ENCODE data around the gene SEMA4B. TPM values are rescaled to one million over a fixed set of nuclear protein-coding genes. Genes with fewer than 3 reads are reported as not detected.

Gene SEMA4B
- total and polyA plus RNA-seq, 9 of the 15 experiments (the other 6 are each of a cell fraction or from before 2014, with no cell fraction given) = 1.3 to 33.6 (median 11.0) TPM

DNA sequence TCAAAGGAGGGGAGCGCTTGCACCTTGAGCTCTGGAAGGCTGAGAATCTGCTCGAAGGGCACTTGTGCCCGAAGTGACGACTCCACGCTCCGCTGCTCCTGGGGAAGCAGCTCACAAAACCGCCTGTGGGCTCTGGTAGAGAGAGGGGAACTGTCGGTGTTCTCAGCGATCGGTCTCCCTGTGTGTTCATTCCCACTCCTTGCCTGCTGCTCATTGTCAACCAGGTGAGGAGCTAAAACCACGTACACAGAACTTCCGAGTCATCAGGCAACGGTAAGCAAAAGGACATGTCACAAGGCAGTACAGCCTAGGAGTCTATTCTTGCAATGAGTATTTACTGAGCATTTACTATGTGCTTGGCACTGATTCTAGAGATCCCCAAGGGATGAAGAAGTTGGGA, 31.1 kb downstream of the SEMA4B start (continued):
- TF ChIP-seq MBD1 (CRISPR knock-in tag; IDR thresholded peaks at IDR 0.05) (0 out of 2 replicates have a peak, but pooled peaks have one; percentile 7), CREB1 (IDR thresholded peaks at IDR 0.05) (no peak), CREB1 (CRISPR knock-in tag; IDR thresholded peaks at IDR 0.05) (no peak), SRF (CRISPR knock-in tag; IDR thresholded peaks at IDR 0.05) (no peak), CLOCK (CRISPR knock-in tag; IDR thresholded peaks at IDR 0.05; ENCODE audit: borderline replicate concordance) (no peak), CBX1 (IDR thresholded peaks at IDR 0.05; ENCODE audit: low read depth) (no peak), WHSC1 (IDR thresholded peaks at IDR 0.05; ENCODE audit: low read length) (peak; percentile 39), ZNF217 (CRISPR knock-in tag; IDR thresholded peaks at IDR 0.05) (no peak)
- TF ChIP-seq, protein P1, sequence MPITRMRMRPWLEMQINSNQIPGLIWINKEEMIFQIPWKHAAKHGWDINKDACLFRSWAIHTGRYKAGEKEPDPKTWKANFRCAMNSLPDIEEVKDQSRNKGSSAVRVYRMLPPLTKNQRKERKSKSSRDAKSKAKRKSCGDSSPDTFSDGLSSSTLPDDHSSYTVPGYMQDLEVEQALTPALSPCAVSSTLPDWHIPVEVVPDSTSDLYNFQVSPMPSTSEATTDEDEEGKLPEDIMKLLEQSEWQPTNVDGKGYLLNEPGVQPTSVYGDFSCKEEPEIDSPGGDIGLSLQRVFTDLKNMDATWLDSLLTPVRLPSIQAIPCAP (CRISPR knock-in tag; IDR thresholded peaks at IDR 0.05; ENCODE audit: borderline replicate concordance) = no peak
- TF ChIP-seq, protein P2, sequence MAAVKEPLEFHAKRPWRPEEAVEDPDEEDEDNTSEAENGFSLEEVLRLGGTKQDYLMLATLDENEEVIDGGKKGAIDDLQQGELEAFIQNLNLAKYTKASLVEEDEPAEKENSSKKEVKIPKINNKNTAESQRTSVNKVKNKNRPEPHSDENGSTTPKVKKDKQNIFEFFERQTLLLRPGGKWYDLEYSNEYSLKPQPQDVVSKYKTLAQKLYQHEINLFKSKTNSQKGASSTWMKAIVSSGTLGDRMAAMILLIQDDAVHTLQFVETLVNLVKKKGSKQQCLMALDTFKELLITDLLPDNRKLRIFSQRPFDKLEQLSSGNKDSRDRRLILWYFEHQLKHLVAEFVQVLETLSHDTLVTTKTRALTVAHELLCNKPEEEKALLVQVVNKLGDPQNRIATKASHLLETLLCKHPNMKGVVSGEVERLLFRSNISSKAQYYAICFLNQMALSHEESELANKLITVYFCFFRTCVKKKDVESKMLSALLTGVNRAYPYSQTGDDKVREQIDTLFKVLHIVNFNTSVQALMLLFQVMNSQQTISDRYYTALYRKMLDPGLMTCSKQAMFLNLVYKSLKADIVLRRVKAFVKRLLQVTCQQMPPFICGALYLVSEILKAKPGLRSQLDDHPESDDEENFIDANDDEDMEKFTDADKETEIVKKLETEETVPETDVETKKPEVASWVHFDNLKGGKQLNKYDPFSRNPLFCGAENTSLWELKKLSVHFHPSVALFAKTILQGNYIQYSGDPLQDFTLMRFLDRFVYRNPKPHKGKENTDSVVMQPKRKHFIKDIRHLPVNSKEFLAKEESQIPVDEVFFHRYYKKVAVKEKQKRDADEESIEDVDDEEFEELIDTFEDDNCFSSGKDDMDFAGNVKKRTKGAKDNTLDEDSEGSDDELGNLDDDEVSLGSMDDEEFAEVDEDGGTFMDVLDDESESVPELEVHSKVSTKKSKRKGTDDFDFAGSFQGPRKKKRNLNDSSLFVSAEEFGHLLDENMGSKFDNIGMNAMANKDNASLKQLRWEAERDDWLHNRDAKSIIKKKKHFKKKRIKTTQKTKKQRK (IDR thresholded peaks at IDR 0.05; ENCODE audit: borderline replicate concordance, low read depth, low read length) = no peak
